ENCODE data around the gene PNKD.

- TF ChIP-seq CTCF (conservative IDR thresholded peaks at IDR 0.05; ENCODE audit: low read depth in 2 of 2), result no peak
- no peak for TF ChIP-seq EZH2 (IDR thresholded peaks at IDR 0.05; ENCODE audit: low read depth, unreplicated experiment)
- TF ChIP-seq CREB1 (CRISPR knock-in tag; IDR thresholded peaks at IDR 0.05; ENCODE audit: low read depth), result no peak
- no peak for TF ChIP-seq EZH2phosphoT487 (IDR thresholded peaks at IDR 0.05; ENCODE audit: unreplicated experiment)
- no peak for TF ChIP-seq POLR2AphosphoS5 (IDR thresholded peaks at IDR 0.05; ENCODE audit: low read depth)
- TF ChIP-seq, protein P1, sequence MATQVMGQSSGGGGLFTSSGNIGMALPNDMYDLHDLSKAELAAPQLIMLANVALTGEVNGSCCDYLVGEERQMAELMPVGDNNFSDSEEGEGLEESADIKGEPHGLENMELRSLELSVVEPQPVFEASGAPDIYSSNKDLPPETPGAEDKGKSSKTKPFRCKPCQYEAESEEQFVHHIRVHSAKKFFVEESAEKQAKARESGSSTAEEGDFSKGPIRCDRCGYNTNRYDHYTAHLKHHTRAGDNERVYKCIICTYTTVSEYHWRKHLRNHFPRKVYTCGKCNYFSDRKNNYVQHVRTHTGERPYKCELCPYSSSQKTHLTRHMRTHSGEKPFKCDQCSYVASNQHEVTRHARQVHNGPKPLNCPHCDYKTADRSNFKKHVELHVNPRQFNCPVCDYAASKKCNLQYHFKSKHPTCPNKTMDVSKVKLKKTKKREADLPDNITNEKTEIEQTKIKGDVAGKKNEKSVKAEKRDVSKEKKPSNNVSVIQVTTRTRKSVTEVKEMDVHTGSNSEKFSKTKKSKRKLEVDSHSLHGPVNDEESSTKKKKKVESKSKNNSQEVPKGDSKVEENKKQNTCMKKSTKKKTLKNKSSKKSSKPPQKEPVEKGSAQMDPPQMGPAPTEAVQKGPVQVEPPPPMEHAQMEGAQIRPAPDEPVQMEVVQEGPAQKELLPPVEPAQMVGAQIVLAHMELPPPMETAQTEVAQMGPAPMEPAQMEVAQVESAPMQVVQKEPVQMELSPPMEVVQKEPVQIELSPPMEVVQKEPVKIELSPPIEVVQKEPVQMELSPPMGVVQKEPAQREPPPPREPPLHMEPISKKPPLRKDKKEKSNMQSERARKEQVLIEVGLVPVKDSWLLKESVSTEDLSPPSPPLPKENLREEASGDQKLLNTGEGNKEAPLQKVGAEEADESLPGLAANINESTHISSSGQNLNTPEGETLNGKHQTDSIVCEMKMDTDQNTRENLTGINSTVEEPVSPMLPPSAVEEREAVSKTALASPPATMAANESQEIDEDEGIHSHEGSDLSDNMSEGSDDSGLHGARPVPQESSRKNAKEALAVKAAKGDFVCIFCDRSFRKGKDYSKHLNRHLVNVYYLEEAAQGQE (IDR thresholded peaks at IDR 0.05; ENCODE audit: unreplicated experiment), result no peak
- TF ChIP-seq, protein P2, sequence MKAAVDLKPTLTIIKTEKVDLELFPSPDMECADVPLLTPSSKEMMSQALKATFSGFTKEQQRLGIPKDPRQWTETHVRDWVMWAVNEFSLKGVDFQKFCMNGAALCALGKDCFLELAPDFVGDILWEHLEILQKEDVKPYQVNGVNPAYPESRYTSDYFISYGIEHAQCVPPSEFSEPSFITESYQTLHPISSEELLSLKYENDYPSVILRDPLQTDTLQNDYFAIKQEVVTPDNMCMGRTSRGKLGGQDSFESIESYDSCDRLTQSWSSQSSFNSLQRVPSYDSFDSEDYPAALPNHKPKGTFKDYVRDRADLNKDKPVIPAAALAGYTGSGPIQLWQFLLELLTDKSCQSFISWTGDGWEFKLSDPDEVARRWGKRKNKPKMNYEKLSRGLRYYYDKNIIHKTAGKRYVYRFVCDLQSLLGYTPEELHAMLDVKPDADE (IDR thresholded peaks at IDR 0.05), result no peak
- no peak for TF ChIP-seq JUNB (IDR thresholded peaks at IDR 0.05; ENCODE audit: unreplicated experiment)
These were observed 40.5 kb upstream of the PNKD start for GRCh38 chr2:218229851-218230250.
